B cell (primary cell): ENCODE data around the gene MAP3K5. TPM values are rescaled to one million over a fixed set of nuclear protein-coding genes. Genes with fewer than 3 reads are reported as not detected.

Source experiments
- ATAC-seq: fragments of 200-7000 bp; cut with Tn5 transposase; one replicate; pipeline ENCODE4 v1.10.0; 2021; ENCODE audit warnings: low read depth, mild to moderate bottlenecking, moderate number of reproducible peaks, moderate library complexity
- CTCF ChIA-PET: fragments of 350-600 bp; sonication (Branson Sonifier 250); formaldehyde crosslinking; loops from one replicate; lab custom pipeline; 2021; ENCODE audit warnings: antibody characterized with exemption, inconsistent platforms; lab: Charles Lee
- POLR2A ChIA-PET: fragments of 350-600 bp; sonication (Branson Sonifier 250); formaldehyde crosslinking; loops from one replicate; lab custom pipeline; 2021; ENCODE audit warnings: antibody characterized with exemption; lab: Charles Lee
- DNase-seq: peaks from one replicate; pipeline ENCODE4 v3.0.0; 2013
- H2AFZ ChIP-seq: 2 replicates; pipeline ENCODE4 v1.6.1; 2012; ENCODE audit warnings: mild to moderate bottlenecking, low read depth, low read length; ENCODE audit not compliant: insufficient read depth, poor library complexity, severe bottlenecking
- H3K27ac ChIP-seq, 2 donors: 1 replicate in 1 of 2; 2 replicates in 1 of 2; pipeline ENCODE4 v1.5.1; 2012 to 2013; ENCODE audit warnings: low read length in 2 of 2, mild to moderate bottlenecking in 2 of 2, moderate library complexity in 1 of 2
- H3K27me3 ChIP-seq, 4 experiments: fragments of 200-600 bp in 1 of 4; sonication (generic) in 1 of 4; replicated peaks in 1 of 4; 1 replicate in 2 of 4; 2 replicates in 2 of 4; pipeline versions ENCODE4 v1.6.1 to v1.7.0; 2013 to 2016; ENCODE audit warnings: low read length in 3 of 4, mild to moderate bottlenecking in 2 of 4, mixed read lengths in 1 of 4, moderate library complexity in 1 of 4; ENCODE audit not compliant: insufficient read depth in 4 of 4, control insufficient read depth in 3 of 4; ENCODE audit errors: control extremely low read depth in 1 of 4
- H3K36me3 ChIP-seq, 2 experiments: replicated peaks in 1 of 2; 1 replicate in 1 of 2; 2 replicates in 1 of 2; pipeline versions ENCODE4 v1.6.1 to v1.7.1; 2013; ENCODE audit warnings: low read length in 1 of 2; ENCODE audit not compliant: insufficient read depth in 2 of 2, control insufficient read depth in 1 of 2; ENCODE audit errors: control extremely low read depth in 1 of 2, extremely low read depth in 1 of 2
- H3K4me1 ChIP-seq, 2 donors: fragments of 200-600 bp in 1 of 2; sonication (generic) in 1 of 2; 1 replicate in 1 of 2; 2 replicates in 1 of 2; pipeline versions ENCODE4 v1.5.1 to v1.6.1; 2013 to 2017; ENCODE audit warnings: low read length in 2 of 2; ENCODE audit not compliant: control insufficient read depth in 2 of 2, insufficient read depth in 2 of 2
- H3K4me2 ChIP-seq: replicated peaks from 2 replicates; pipeline ENCODE3; 2012; ENCODE audit warnings: mild to moderate bottlenecking, low read depth, low read length; ENCODE audit not compliant: poor library complexity, severe bottlenecking
- H3K4me3 ChIP-seq, 5 experiments: fragments of 200-600 bp in 1 of 5; sonication (generic) in 1 of 5; 1 replicate in 3 of 5; 2 replicates in 2 of 5; pipeline versions ENCODE4 v1.5.1 to v1.7.0; 2011 to 2016; ENCODE audit warnings: low read length in 4 of 5, mild to moderate bottlenecking in 4 of 5, low read depth in 2 of 5, control low read depth in 1 of 5, moderate library complexity in 1 of 5; ENCODE audit not compliant: insufficient read depth in 1 of 5; ENCODE audit errors: control extremely low read depth in 1 of 5, extremely low read depth in 1 of 5
- H3K79me2 ChIP-seq: fragments of 200-600 bp; sonication (generic); one replicate; pipeline ENCODE4 v1.6.0; 2016; ENCODE audit warnings: low read length; ENCODE audit not compliant: control insufficient read depth, insufficient read depth
- H3K9ac ChIP-seq: fragments of 200-600 bp; sonication (generic); 2 replicates; pipeline ENCODE4 v1.6.1; 2017; ENCODE audit warnings: mild to moderate bottlenecking, low read length, moderate library complexity
- H3K9me3 ChIP-seq, 3 donors: one replicate each; pipeline versions ENCODE4 v1.6.1 to v1.7.1; 2013; ENCODE audit warnings: low read length in 2 of 3; ENCODE audit not compliant: control insufficient read depth in 2 of 3, insufficient read depth in 1 of 3; ENCODE audit errors: control extremely low read depth in 1 of 3
- H4K20me1 ChIP-seq: 2 replicates; pipeline ENCODE4 v1.6.0; 2012; ENCODE audit warnings: mild to moderate bottlenecking, low read length; ENCODE audit not compliant: insufficient read depth, control insufficient read depth, poor library complexity, severe bottlenecking
- H3K27ac Mint-ChIP-seq: one replicate; pipeline ENCODE4 v1.8.0; 2021; ENCODE audit warnings: mixed read lengths
- H3K27me3 Mint-ChIP-seq: one replicate; pipeline ENCODE4 v1.8.0; 2021; ENCODE audit warnings: mixed read lengths
- H3K4me1 Mint-ChIP-seq: one replicate; pipeline ENCODE4 v1.8.0; 2021; ENCODE audit warnings: mixed read lengths
- H3K4me3 Mint-ChIP-seq: one replicate; pipeline ENCODE4 v1.8.0; 2021; ENCODE audit warnings: mixed read lengths
- H3K9me3 Mint-ChIP-seq: one replicate; pipeline ENCODE4 v1.8.0; 2022; ENCODE audit warnings: mixed read lengths; ENCODE audit not compliant: insufficient read depth
- EZH2 ChIP-seq: IDR thresholded peaks from 2 replicates; pipeline ENCODE4 v1.6.1; 2012; ENCODE audit warnings: borderline replicate concordance, low read depth, mild to moderate bottlenecking, moderate library complexity, low read length; ENCODE audit not compliant: insufficient read depth, poor library complexity, severe bottlenecking
- WGBS: methylation state at CpG from one replicate; pipeline ENCODE4 v1.1.5; 2013; ENCODE audit warnings: missing lambda C conversion rate; ENCODE audit not compliant: insufficient coverage; 5-methylcytosine and 5-hydroxymethylcytosine counted together
- intact Hi-C: fragments of 100-400 bp; cut with micrococcal nuclease; formaldehyde crosslinking; loops from one replicate; pipeline ENCODE4 v1.10.0; 2022
- polyA plus RNA-seq: library from polyadenylated mRNA; depleted of rRNA; stranded (reverse); fragments of >200 nt; gene quantifications from 2 replicates; pipeline ENCODE4 v1.2.3, GENCODE V29; 2012
- total RNA-seq, 2 donors: library from RNA; stranded (reverse); fragments of 120-200 nt in 1 of 2; gene quantifications; 1 replicate in 1 of 2; 2 replicates in 1 of 2; pipeline versions ENCODE4 v1.2.3 to v1.2.4, GENCODE V29; 2013 to 2022
- TF ChIP-seq, protein P1 (sequence below): fragments of 200-600 bp; IDR thresholded peaks from one replicate; pipeline ENCODE4 v1.8.0; 2022; ENCODE audit warnings: antibody characterized with exemption, mild to moderate bottlenecking

Gene MAP3K5
- total and polyA plus RNA-seq, 2 donors (not counting 1 experiment from before 2014, with no cell fraction given): 5.7 to 34.1 TPM

DNA sequence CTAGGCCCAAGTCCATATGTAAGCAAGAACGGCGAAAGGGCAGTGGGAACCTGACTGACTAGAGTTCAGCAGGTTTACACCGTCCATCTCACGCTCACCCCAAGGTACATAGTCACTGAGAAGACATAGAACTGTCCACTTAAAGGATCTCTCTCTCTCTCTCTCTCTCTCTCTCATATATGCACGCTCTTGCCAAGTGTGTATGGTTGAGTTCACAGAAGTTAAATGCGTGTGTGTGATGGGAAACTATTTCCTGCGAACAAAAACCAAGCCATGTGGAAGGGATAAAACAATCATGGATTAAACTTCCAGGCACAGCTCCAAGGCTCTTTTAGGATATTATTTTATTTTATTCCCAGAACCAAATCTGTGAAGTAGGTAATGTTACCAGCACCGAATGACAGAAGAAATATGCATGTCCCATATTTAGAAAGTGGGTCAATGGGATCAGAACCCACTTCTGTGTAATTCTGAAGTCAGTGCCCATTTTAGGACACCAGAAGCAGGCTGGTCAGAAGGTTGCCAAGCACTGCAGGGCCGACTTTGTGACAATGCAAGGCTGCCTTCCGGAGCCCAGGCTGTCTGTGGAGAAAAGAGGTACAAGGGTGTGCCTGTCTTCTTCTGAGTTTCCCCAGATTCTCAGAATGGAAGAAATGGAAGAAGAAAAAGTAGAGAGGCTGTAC is 192.8 kb downstream of the MAP3K5 start:
- TF ChIP-seq, protein P1, sequence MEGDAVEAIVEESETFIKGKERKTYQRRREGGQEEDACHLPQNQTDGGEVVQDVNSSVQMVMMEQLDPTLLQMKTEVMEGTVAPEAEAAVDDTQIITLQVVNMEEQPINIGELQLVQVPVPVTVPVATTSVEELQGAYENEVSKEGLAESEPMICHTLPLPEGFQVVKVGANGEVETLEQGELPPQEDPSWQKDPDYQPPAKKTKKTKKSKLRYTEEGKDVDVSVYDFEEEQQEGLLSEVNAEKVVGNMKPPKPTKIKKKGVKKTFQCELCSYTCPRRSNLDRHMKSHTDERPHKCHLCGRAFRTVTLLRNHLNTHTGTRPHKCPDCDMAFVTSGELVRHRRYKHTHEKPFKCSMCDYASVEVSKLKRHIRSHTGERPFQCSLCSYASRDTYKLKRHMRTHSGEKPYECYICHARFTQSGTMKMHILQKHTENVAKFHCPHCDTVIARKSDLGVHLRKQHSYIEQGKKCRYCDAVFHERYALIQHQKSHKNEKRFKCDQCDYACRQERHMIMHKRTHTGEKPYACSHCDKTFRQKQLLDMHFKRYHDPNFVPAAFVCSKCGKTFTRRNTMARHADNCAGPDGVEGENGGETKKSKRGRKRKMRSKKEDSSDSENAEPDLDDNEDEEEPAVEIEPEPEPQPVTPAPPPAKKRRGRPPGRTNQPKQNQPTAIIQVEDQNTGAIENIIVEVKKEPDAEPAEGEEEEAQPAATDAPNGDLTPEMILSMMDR: no peak
- no peak for TF ChIP-seq EZH2
- Mint-ChIP-seq H3K4me1 (peaks cover 9% of the 10 kb centered on the region), H3K27ac (no peak overlapping the region), H3K4me3 (no peak overlapping the region), H3K27me3 (no peaks in the 10 kb centered on the region), H3K9me3 (no peaks in the 10 kb centered on the region)
- Histone ChIP-seq H3K4me2 (no peak overlapping the region), H3K4me3 (no peak overlapping the region), H2AFZ (no peak overlapping the region), H3K36me3 (peaks cover 4 to 61% of the 10 kb centered on the region in 2 experiments), H4K20me1 (peaks cover 13% of the 10 kb centered on the region), H3K27ac (no peak overlapping the region), H3K27me3 (no peaks in the 10 kb centered on the region), H3K9ac (no peak overlapping the region), H3K79me2 (no peaks in the 10 kb centered on the region), H3K4me1 (peaks cover 7 to 10% of the 10 kb centered on the region in 2 donors), H3K9me3 (no peaks in the 10 kb centered on the region)
- ChIA-PET CTCF (no interaction called here), POLR2A (no interaction called here)
- intact Hi-C loops: no loop called here
- no peak for DNase-seq
- WGBS: 93% methylated on average over 5 of the region's 10 CpGs
- no peak for ATAC-seq

DNA sequence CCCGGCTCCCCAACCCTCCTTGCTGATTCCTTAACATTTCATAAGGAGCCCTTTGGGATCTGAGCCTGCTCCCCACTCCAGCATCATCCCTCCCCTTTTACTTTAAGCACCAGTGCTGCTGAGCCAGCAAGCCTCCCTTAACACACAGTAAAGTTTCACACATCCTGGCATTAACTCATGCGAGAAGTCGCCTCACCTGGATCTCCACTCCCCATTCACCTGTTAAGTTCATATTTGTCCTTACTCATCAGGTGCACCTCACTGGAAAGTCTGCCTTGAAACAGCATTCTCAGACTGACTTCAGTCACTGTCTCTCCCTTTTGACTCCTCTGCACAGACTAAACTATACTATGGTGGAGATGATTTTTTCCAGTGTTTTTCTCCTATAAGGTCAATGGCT is 194.2 kb downstream of the MAP3K5 start:
- Mint-ChIP-seq H3K4me3 (no peak overlapping the region), H3K4me1 (peaks cover 22% of the 10 kb centered on the region), H3K27me3 (no peaks in the 10 kb centered on the region), H3K27ac (no peak overlapping the region), H3K9me3 (no peaks in the 10 kb centered on the region)
- no peak overlapping the region for H3K4me2 ChIP-seq
- H3K9ac ChIP-seq: no peak overlapping the region
- H3K36me3 ChIP-seq: peaks cover 0 to 52% of the 10 kb centered on the region in 2 experiments
- no peak overlapping the region for H3K27ac ChIP-seq
- DNase-seq: no peak
- H3K4me3 ChIP-seq: no peak overlapping the region
- intact Hi-C loops: no loop called here
- H2AFZ ChIP-seq: no peak overlapping the region
- peaks cover 16 to 19% of the 10 kb centered on the region in 2 donors for H3K4me1 ChIP-seq
- WGBS: 100% methylated on average over 3 of the region's 3 CpGs
- ChIA-PET CTCF (interaction anchor here (1.0 to 2.3 kb wide), 2 partner anchors 10 to 12 kb away, joined by 3 to 6 read pairs; no protein-coding TSS in a partner anchor), POLR2A (no interaction called here)
- H3K9me3 ChIP-seq: no peaks in the 10 kb centered on the region
- no peaks in the 10 kb centered on the region for H3K79me2 ChIP-seq
- no peak for ATAC-seq
- no peaks in the 10 kb centered on the region for H3K27me3 ChIP-seq
- TF ChIP-seq EZH2: no peak
- TF ChIP-seq, protein P1: no peak
- peaks cover 16% of the 10 kb centered on the region for H4K20me1 ChIP-seq
